Activated gamma-delta T cell treated with anti-CD3 and anti-CD28 coated beads, Interleukin-2, amount 50 U/mL, for 16 hours (primary cell): Measurements from ENCODE around the gene KSR2.
"Not testable (repeated sequence)": the region's sequence is repeated elsewhere in the genome, so short reads cannot be mapped to it uniquely, and the experiment has no call there.

Experiments used
- DNase-seq: peaks from one replicate; pipeline ENCODE4 v3.0.0-alpha.2; 2020; ENCODE audit warnings: low read depth

KSR2 gene

GRCh38 chr12:117968826-117969659 is at the start of gene KSR2:
Gene KSR2 (minus strand): TSS chr12:117968990. CDS start chr12:117968255, 735 bp downstream.
- DNase-seq: peak; percentile 1

- DNase-seq: no peak
Observed at GRCh38 chr12:118017926-118018325, 49.1 kb upstream of the KSR2 start.

- peak; percentile 97 for DNase-seq
Observed at GRCh38 chr12:118016424-118017264, 47.9 kb upstream of the KSR2 start, which contains the start of gene RFC5. Gene RFC5 (plus strand): TSS chr12:118016703. CDS start chr12:118016828, 125 bp downstream.

GRCh38 chr12:118015944-118016343 is 47.2 kb upstream of the KSR2 start:
- DNase-seq: no peak

GRCh38 chr12:118015306-118015705 is 46.5 kb upstream of the KSR2 start:
- no peak for DNase-seq

GRCh38 chr12:118013283-118013682 is 44.5 kb upstream of the KSR2 start:
- DNase-seq: no peak

GRCh38 chr12:118011961-118012360 is 43.2 kb upstream of the KSR2 start:
- no peak for DNase-seq

- no peak for DNase-seq
Observed at GRCh38 chr12:118011377-118011776, 42.6 kb upstream of the KSR2 start.

GRCh38 chr12:118010903-118011302 is 42.1 kb upstream of the KSR2 start:
- no peak for DNase-seq

- not testable (repeated sequence) for DNase-seq
Observed at GRCh38 chr12:117999806-118000205, 31.0 kb upstream of the KSR2 start.

- no peak for DNase-seq
Observed at GRCh38 chr12:117998719-117999118, 29.9 kb upstream of the KSR2 start.

GRCh38 chr12:117994551-117995438 is 26.0 kb upstream of the KSR2 start:
- DNase-seq: no peak

GRCh38 chr12:117986705-117987469 is 18.1 kb upstream of the KSR2 start:
- no peak for DNase-seq

- DNase-seq: no peak
Observed at GRCh38 chr12:117985182-117985581, 16.4 kb upstream of the KSR2 start.

GRCh38 chr12:117981267-117981666 is 12.5 kb upstream of the KSR2 start:
- DNase-seq: no peak

GRCh38 chr12:117980616-117981015 is 11.8 kb upstream of the KSR2 start:
- no peak for DNase-seq

- DNase-seq: no peak
Observed at GRCh38 chr12:117977373-117977772, 8.6 kb upstream of the KSR2 start.

GRCh38 chr12:117975006-117975405 is 6.2 kb upstream of the KSR2 start:
- DNase-seq: no peak

- no peak for DNase-seq
Observed at GRCh38 chr12:117972301-117972700, 3.5 kb upstream of the KSR2 start.

- DNase-seq: no peak
Observed at GRCh38 chr12:117970334-117970733, 1.5 kb upstream of the KSR2 start.

- DNase-seq: no peak
Observed at GRCh38 chr12:117968151-117968789, 520 bp downstream of the KSR2 start.
